Tibial nerve (tissue), 4 donors: ENCODE data around the gene CACNG5. TPM values are rescaled to one million over a fixed set of nuclear protein-coding genes. Genes with fewer than 3 reads are reported as not detected.

ENCODE experiments used
- DNase-seq, 2 donors: peaks; one replicate each; pipeline ENCODE4 v3.0.0-alpha.2; 2019; ENCODE audit warnings: low spot score in 2 of 2
- H3K27ac ChIP-seq, 4 donors: fragments of 200-600 bp; sonication (generic) in 3 of 4; one replicate each; pipeline ENCODE4 v1.5.1; 2017 to 2019; ENCODE audit warnings: mild to moderate bottlenecking in 1 of 4
- H3K27me3 ChIP-seq, 2 donors: fragments of 200-600 bp; sonication (generic) in 1 of 2; one replicate each; pipeline versions ENCODE4 v1.5.1 to v1.6.0; 2017 to 2019
- H3K36me3 ChIP-seq, 3 donors: fragments of 200-600 bp; sonication (generic); one replicate each; pipeline ENCODE4 v1.5.1; 2018 to 2019
- H3K4me1 ChIP-seq, 4 donors: fragments of 200-600 bp; sonication (generic) in 3 of 4; one replicate each; pipeline ENCODE4 v1.5.1; 2017 to 2019
- H3K4me3 ChIP-seq, 4 donors: fragments of 200-600 bp; sonication (generic) in 3 of 4; one replicate each; pipeline ENCODE4 v1.5.1; 2017 to 2019; ENCODE audit warnings: mild to moderate bottlenecking in 1 of 4, moderate library complexity in 1 of 4
- H3K9me3 ChIP-seq, 4 donors: fragments of 200-600 bp; sonication (generic) in 3 of 4; one replicate each; pipeline ENCODE4 v1.5.1; 2017 to 2019
- EP300 ChIP-seq, 2 donors: sonication (generic); formaldehyde crosslinking; IDR thresholded peaks; one replicate each; pipeline ENCODE4 v1.6.1; 2017; ENCODE audit warnings: antibody characterized with exemption in 2 of 2, mild to moderate bottlenecking in 1 of 2
- POLR2A ChIP-seq, 2 donors: fragments of 450-650 bp; IDR thresholded peaks; one replicate each; pipeline ENCODE4 v1.6.1; 2017; ENCODE audit warnings: antibody characterized with exemption in 2 of 2, mild to moderate bottlenecking in 2 of 2, moderate library complexity in 2 of 2
- WGBS, 2 donors: methylation state at CpG; one replicate each; pipeline ENCODE4 v1.1.5; 2018; 5-methylcytosine and 5-hydroxymethylcytosine counted together
- total RNA-seq, 4 donors: library from RNA; depleted of rRNA; stranded (reverse); fragments of >200 nt; gene quantifications; one replicate each; pipeline ENCODE4 v1.1.0, GENCODE V29; 2016
- TF ChIP-seq, protein P1 (sequence below), 5 experiments: fragments of 200-600 bp in 3 of 5; fragments of 450-650 bp in 2 of 5; sonication (generic) in 3 of 5; IDR thresholded peaks; one replicate each; pipeline ENCODE4 v1.5.1; 2016 to 2019; ENCODE audit warnings: antibody characterized with exemption in 5 of 5, mild to moderate bottlenecking in 3 of 5, moderate library complexity in 2 of 5

Gene CACNG5
- total RNA-seq, 4 donors from 2014 or later = not detected

DNA sequence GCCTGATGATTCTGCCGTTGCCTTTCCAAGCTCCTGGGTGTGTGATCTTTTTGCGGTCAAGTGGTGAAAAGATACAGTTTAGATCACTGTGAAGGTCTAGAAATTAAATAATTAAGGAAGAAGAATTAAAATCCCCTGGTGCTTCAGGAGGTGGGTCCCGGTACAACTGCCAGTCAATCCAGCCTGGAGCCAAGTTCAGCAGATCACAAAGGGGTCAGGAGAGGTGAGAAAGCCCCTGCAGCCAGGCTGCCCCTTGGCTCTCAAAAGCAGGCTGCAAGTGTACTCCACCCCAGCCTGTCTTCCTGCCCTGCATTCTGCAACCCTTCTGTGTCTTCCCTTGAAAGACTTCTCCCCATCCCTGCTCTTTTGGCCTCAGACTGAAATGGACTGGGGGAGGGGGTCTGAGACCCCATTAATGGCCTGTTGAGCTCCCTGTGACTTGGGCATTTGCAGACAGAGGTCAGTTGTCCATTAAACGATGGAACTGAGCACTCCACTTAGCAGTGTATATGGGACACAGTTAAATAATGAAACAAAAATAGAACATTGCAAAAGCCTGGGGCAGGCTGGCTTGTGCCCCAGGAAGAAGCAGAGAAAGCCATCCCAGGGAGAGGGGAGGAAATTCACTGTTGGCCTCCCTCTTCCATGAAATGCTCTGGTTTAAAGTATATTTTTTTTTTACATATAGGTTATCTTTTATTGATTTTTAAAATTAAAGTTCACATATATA is 15.1 kb downstream of the CACNG5 start:
- H3K4me1 ChIP-seq = no peaks in the 10 kb centered on the region
- peaks cover 0 to 38% (median 0%) of the 10 kb centered on the region in 4 donors for H3K9me3 ChIP-seq
- no peak overlapping the region for H3K4me3 ChIP-seq
- no peak for TF ChIP-seq POLR2A (IDR thresholded peaks at IDR 0.05)
- TF ChIP-seq, protein P1, sequence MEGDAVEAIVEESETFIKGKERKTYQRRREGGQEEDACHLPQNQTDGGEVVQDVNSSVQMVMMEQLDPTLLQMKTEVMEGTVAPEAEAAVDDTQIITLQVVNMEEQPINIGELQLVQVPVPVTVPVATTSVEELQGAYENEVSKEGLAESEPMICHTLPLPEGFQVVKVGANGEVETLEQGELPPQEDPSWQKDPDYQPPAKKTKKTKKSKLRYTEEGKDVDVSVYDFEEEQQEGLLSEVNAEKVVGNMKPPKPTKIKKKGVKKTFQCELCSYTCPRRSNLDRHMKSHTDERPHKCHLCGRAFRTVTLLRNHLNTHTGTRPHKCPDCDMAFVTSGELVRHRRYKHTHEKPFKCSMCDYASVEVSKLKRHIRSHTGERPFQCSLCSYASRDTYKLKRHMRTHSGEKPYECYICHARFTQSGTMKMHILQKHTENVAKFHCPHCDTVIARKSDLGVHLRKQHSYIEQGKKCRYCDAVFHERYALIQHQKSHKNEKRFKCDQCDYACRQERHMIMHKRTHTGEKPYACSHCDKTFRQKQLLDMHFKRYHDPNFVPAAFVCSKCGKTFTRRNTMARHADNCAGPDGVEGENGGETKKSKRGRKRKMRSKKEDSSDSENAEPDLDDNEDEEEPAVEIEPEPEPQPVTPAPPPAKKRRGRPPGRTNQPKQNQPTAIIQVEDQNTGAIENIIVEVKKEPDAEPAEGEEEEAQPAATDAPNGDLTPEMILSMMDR (IDR thresholded peaks at IDR 0.05) = no peak
- TF ChIP-seq EP300 (IDR thresholded peaks at IDR 0.05) = no peak
- H3K36me3 ChIP-seq = no peaks in the 10 kb centered on the region
- DNase-seq = no peak
- H3K27ac ChIP-seq = no peak overlapping the region
- H3K27me3 ChIP-seq = no peaks in the 10 kb centered on the region
- WGBS, 2 donors = 51 to 56% methylated on average over 4 of the region's 4 CpGs

DNA sequence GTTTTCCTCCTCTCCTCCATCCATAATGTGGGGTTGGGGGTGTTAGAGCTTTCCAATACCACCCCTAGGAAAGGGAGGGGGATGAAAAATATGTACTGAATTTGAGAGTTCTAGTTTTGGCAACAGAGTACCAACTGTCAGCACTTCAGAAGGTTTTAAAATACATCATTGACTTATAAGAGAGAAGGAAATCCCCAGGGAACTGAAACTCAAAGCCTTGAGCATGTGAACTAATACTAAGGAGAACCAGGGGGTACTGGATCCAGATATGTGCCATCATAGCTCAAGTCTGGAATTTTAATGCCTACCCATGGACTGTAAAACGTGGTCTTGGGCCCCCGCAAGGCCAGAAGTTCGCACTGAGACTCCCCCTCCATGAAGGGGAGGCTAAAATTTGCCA is 15.8 kb downstream of the CACNG5 start:
- DNase-seq = no peak
- TF ChIP-seq POLR2A (IDR thresholded peaks at IDR 0.05) = no peak
- TF ChIP-seq, protein P1 (IDR thresholded peaks at IDR 0.05) = no peak
- no peak for TF ChIP-seq EP300 (IDR thresholded peaks at IDR 0.05)

DNA sequence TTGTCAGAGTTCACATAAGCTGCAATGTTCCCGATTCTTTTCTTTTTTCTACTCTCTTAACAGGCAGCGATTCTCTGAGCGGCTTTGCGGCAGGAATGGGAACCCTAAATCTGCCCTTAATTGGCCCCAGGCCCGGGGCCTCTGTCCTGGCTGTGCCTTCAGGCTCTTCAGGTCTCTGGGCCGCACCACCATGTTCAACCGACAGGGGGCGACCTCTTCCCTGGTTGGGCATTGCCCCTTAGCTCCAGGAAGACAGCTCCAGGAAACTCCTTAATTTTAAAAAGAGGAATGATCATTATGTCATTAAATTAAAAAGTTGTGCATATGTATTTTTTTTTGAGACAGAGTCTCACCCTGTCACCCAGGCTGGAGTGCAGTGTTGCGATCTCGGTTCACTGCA is 20.3 kb downstream of the CACNG5 start:
- no peak for DNase-seq
- Histone ChIP-seq H3K36me3 (no peaks in the 10 kb centered on the region), H3K27ac (no peak overlapping the region), H3K27me3 (no peaks in the 10 kb centered on the region), H3K4me1 (no peaks in the 10 kb centered on the region), H3K9me3 (peaks cover 0 to 23% (median 0%) of the 10 kb centered on the region in 4 donors), H3K4me3 (no peak overlapping the region)
- TF ChIP-seq POLR2A (IDR thresholded peaks at IDR 0.05) (no peak), EP300 (IDR thresholded peaks at IDR 0.05) (no peak)
- TF ChIP-seq, protein P1 (IDR thresholded peaks at IDR 0.05) = no peak
- 76 to 79% methylated on average over 10 of the region's 10 CpGs for WGBS, 2 donors

More for the DNA sequence above, 15.8 kb downstream of the CACNG5 start:
- Histone ChIP-seq H3K9me3 (peaks cover 0 to 41% (median 0%) of the 10 kb centered on the region in 4 donors), H3K4me1 (no peaks in the 10 kb centered on the region), H3K27ac (no peak overlapping the region), H3K4me3 (no peak overlapping the region), H3K27me3 (no peaks in the 10 kb centered on the region), H3K36me3 (no peaks in the 10 kb centered on the region)
- WGBS, 2 donors = 63 to 67% methylated on average over 3 of the region's 3 CpGs

DNA sequence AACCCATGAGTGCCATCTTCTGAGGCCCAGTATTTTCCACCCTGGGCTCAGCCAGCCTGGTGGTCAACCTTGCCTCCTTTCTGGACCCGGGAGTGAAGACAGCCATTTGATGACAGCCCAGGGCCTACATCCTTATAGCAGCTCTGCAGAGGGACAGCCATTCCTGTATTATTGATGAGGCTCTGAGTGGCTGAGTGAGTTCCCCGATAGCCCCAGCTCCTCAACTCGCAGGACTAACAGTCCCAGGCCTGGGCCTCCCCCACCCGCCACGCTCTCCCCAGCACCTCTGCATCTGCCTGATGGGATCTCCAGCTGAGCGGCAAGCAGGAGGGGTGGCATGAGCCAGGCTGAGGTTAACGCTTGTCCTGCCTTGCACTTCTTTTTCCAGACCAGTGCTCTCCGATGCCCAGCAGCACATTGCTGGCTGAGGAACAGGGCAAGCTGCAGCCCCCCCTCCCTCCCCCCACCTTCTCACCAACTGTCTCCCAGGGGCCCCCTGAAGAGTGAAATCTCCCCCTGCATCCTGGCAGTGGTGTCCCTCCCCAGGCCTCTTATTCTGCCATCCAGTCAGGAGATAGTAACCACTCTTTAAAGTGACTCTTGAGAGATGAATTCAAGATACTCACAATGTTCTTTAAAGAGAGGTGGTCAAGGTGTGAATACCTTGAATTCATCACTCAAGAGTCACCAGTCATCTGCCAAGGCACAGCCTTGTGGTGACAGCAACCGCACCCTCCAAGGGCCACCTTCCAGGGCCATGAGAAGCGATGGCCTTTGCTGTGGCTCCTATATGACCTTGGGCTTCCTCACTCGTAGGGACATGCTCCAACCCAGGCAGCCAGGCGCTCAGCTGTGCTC is 23.5 kb downstream of the CACNG5 start:
- no peak for DNase-seq
- no peaks in the 10 kb centered on the region for H3K4me1 ChIP-seq
- TF ChIP-seq, protein P1 (IDR thresholded peaks at IDR 0.05) = no peak
- TF ChIP-seq POLR2A (IDR thresholded peaks at IDR 0.05) = no peak
- no peak for TF ChIP-seq EP300 (IDR thresholded peaks at IDR 0.05)
- H3K4me3 ChIP-seq = no peak overlapping the region
- H3K36me3 ChIP-seq = no peaks in the 10 kb centered on the region
- no peak overlapping the region for H3K27ac ChIP-seq
- H3K27me3 ChIP-seq = no peaks in the 10 kb centered on the region
- H3K9me3 ChIP-seq = peaks cover 0 to 14% (median 0%) of the 10 kb centered on the region in 4 donors
- 85 to 87% methylated on average over 11 to 12 of the region's 12 CpGs for WGBS, 2 donors

DNA sequence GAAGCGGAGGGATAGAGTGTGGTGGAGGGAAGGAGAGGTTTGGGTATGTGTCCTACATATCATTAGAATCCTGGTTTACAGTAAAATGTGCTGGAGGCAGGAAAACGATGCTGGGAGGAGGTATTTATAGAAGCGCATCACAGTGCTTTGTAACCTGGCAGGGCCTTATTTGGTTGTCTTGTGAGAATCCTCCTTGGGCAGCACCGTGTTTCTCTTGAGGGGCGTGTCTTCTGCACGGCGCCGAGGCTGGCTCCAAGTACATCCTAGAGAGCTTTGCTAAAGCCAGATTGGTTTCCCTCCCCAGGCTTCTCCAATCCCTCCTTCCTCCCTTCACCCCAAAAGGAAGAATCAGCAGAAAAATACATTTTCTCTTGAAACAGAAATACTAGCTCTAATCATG is 24.4 kb downstream of the CACNG5 start:
- H3K27me3 ChIP-seq = no peaks in the 10 kb centered on the region
- 75 to 76% methylated on average over 8 of the region's 8 CpGs for WGBS, 2 donors
- TF ChIP-seq POLR2A (IDR thresholded peaks at IDR 0.05) = no peak
- TF ChIP-seq, protein P1 (IDR thresholded peaks at IDR 0.05) = no peak
- no peak for TF ChIP-seq EP300 (IDR thresholded peaks at IDR 0.05)
- H3K4me1 ChIP-seq = no peaks in the 10 kb centered on the region
- DNase-seq = no peak
- H3K9me3 ChIP-seq = peaks cover 0 to 19% (median 0%) of the 10 kb centered on the region in 4 donors
- H3K27ac ChIP-seq = no peak overlapping the region
- H3K4me3 ChIP-seq = no peak overlapping the region
- no peaks in the 10 kb centered on the region for H3K36me3 ChIP-seq
